HEK293T (cell line): Measurements from ENCODE around the gene MPEG1.

ENCODE experiments used
- CTCF ChIA-PET: fragments of 350-600 bp; formaldehyde crosslinking; extraction: SDS; loops from one replicate; lab custom pipeline; 2021; ENCODE audit warnings: antibody characterized with exemption, inconsistent platforms; lab: Yijun Ruan, JAX
- POLR2A ChIA-PET: fragments of 350-600 bp; formaldehyde crosslinking; extraction: SDS; loops from one replicate; lab custom pipeline; 2020; ENCODE audit warnings: antibody characterized with exemption, inconsistent platforms; lab: Yijun Ruan, JAX
- DNase-seq: peaks from one replicate; pipeline ENCODE4 v3.0.0; 2012; ENCODE audit warnings: mixed read lengths; ENCODE audit errors: extremely low spot score
- ARNT ChIP-seq: fragments of 450-650 bp; IDR thresholded peaks from 2 replicates; pipeline ENCODE4 v1.6.1; 2017; ENCODE audit warnings: mild to moderate bottlenecking
- BHLHE40 ChIP-seq: fragments of 450-650 bp; IDR thresholded peaks from 2 replicates; pipeline ENCODE4 v1.6.1; 2016; ENCODE audit warnings: mild to moderate bottlenecking, moderate library complexity, borderline replicate concordance
- CTBP1 ChIP-seq: fragments of 450-650 bp; IDR thresholded peaks from 2 replicates; pipeline ENCODE4 v1.6.1; 2016; ENCODE audit warnings: borderline replicate concordance
- ELF4 ChIP-seq: fragments of 450-650 bp; IDR thresholded peaks from 2 replicates; pipeline ENCODE4 v1.6.1; 2017; ENCODE audit warnings: antibody characterized with exemption
- FOXA1 ChIP-seq: fragments of 450-650 bp; IDR thresholded peaks from 2 replicates; pipeline ENCODE4 v1.6.1; 2016; ENCODE audit warnings: mild to moderate bottlenecking
- FOXK2 ChIP-seq: fragments of 450-650 bp; IDR thresholded peaks from 2 replicates; pipeline ENCODE4 v1.6.1; 2016; ENCODE audit warnings: mild to moderate bottlenecking
- FOXM1 ChIP-seq: fragments of 450-650 bp; IDR thresholded peaks from 2 replicates; pipeline ENCODE4 v1.6.1; 2017; ENCODE audit warnings: mild to moderate bottlenecking, borderline replicate concordance
- HDGF ChIP-seq: fragments of 450-650 bp; IDR thresholded peaks from 2 replicates; pipeline ENCODE4 v1.6.1; 2017; ENCODE audit warnings: antibody characterized with exemption, borderline replicate concordance
- L3MBTL2 ChIP-seq: fragments of 450-650 bp; conservative IDR thresholded peaks from 2 replicates; pipeline ENCODE4 v1.6.1; 2016; ENCODE audit warnings: mild to moderate bottlenecking
- LEF1 ChIP-seq: fragments of 450-650 bp; IDR thresholded peaks from 2 replicates; pipeline ENCODE4 v1.6.1; 2017; ENCODE audit warnings: mild to moderate bottlenecking, borderline replicate concordance
- NFRKB ChIP-seq: fragments of 450-650 bp; IDR thresholded peaks from 2 replicates; pipeline ENCODE4 v1.6.1; 2016; ENCODE audit warnings: mild to moderate bottlenecking, moderate library complexity
- SP1 ChIP-seq: fragments of 450-650 bp; IDR thresholded peaks from 2 replicates; pipeline ENCODE4 v1.6.1; 2017
- SUZ12 ChIP-seq: fragments of 450-650 bp; IDR thresholded peaks from 2 replicates; pipeline ENCODE4 v1.6.1; 2016; ENCODE audit warnings: mild to moderate bottlenecking
- TARDBP ChIP-seq: fragments of 450-650 bp; IDR thresholded peaks from 2 replicates; pipeline ENCODE4 v1.6.1; 2016
- ZNF384 ChIP-seq: fragments of 450-650 bp; IDR thresholded peaks from 2 replicates; pipeline ENCODE4 v1.6.1; 2016
- TF ChIP-seq, protein P1 (sequence below): fragments of 450-650 bp; IDR thresholded peaks from 2 replicates; pipeline ENCODE4 v1.6.1; 2016

The MPEG1 gene

DNA sequence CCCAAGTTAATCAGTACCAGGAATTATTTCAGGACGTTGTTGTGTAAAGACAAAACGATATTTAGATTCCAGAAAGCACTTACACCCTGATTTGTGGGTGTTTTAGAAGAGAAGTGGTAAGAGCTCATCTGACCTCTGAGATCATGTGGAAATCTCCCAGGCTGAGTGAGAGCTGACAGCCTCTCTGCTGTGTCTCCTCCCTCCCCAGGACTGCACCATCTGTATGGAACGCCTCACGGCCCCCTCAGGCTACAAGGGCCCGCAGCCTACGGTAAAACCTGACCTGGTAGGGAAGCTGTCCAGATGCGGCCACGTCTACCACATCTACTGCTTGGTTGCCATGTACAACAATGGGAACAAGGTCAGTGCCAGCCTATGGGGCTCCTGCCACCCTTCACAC lies 20.8 kb downstream of the MPEG1 start:
- ChIA-PET POLR2A (no interaction called here), CTCF (interaction anchor here (1.2 kb wide), 1 partner anchor 33 kb away, joined by 3 read pairs; no protein-coding TSS in a partner anchor)
- TF ChIP-seq FOXM1 (no peak), L3MBTL2 (no peak), SUZ12 (no peak), FOXK2 (no peak), FOXA1 (no peak), SP1 (no peak), LEF1 (no peak), HDGF (no peak), BHLHE40 (no peak), TARDBP (no peak), ARNT (no peak), ELF4 (no peak), ZNF384 (no peak), NFRKB (no peak), CTBP1 (no peak)
- TF ChIP-seq, protein P1, sequence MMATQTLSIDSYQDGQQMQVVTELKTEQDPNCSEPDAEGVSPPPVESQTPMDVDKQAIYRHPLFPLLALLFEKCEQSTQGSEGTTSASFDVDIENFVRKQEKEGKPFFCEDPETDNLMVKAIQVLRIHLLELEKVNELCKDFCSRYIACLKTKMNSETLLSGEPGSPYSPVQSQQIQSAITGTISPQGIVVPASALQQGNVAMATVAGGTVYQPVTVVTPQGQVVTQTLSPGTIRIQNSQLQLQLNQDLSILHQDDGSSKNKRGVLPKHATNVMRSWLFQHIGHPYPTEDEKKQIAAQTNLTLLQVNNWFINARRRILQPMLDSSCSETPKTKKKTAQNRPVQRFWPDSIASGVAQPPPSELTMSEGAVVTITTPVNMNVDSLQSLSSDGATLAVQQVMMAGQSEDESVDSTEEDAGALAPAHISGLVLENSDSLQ: no peak
- DNase-seq: no peak

DNA sequence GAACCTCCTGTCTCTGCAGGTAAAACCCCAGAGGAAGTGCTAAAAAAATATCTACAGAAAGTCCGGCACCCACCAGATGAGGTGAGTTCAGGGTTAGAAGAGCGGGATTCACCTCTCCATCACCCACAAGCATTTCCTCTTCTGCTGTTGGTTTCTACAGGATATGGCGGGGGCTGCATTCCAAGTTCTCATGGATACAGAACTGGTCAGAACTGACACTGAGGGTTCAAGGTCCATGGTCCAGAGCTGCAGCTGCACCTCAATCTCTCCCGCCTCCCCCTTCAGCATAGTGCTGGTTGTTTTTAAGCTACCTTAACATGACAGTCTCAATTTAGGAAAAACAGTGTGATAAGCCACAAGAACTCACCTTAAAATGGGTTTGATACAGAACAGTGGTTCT lies 21.6 kb downstream of the MPEG1 start:
- DNase-seq: no peak
- ChIA-PET POLR2A (no interaction called here), CTCF (interaction anchor here (1.2 kb wide), 1 partner anchor 33 kb away, joined by 3 read pairs; no protein-coding TSS in a partner anchor)
- TF ChIP-seq, protein P1: no peak
- no peak for TF ChIP-seq ARNT
- no peak for TF ChIP-seq ZNF384
- TF ChIP-seq LEF1: no peak
- no peak for TF ChIP-seq ELF4
- no peak for TF ChIP-seq FOXK2
- no peak for TF ChIP-seq SP1
- TF ChIP-seq L3MBTL2: no peak
- TF ChIP-seq CTBP1: no peak
- no peak for TF ChIP-seq BHLHE40
- no peak for TF ChIP-seq SUZ12
- TF ChIP-seq HDGF: no peak
- TF ChIP-seq TARDBP: no peak
- no peak for TF ChIP-seq FOXA1
- no peak for TF ChIP-seq FOXM1
- TF ChIP-seq NFRKB: no peak

DNA sequence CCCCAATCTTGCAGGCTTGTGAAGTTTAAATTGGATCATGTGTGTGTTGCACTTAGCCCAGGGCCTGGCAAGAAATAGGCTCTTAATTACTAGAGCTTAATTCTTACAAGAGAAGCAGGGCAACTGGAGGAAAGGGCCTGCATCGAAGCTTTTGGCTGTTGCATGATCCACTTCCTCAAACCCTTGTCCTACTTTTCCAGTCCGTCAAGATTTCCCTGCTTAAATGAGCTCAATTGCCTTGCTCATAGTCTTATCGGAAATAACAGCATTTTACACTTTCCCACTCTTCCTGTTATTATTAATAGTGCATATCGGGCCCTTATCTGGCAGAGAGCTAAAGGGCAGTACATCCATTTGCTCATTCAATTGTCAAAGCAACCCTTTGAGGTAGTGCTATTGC lies 22.7 kb downstream of the MPEG1 start:
- ChIA-PET CTCF (no interaction called here), POLR2A (no interaction called here)
- DNase-seq: no peak
- no peak for TF ChIP-seq FOXA1
- no peak for TF ChIP-seq FOXM1
- TF ChIP-seq ELF4: no peak
- no peak for TF ChIP-seq BHLHE40
- TF ChIP-seq TARDBP: no peak
- TF ChIP-seq, protein P1: no peak
- TF ChIP-seq FOXK2: no peak

DNA sequence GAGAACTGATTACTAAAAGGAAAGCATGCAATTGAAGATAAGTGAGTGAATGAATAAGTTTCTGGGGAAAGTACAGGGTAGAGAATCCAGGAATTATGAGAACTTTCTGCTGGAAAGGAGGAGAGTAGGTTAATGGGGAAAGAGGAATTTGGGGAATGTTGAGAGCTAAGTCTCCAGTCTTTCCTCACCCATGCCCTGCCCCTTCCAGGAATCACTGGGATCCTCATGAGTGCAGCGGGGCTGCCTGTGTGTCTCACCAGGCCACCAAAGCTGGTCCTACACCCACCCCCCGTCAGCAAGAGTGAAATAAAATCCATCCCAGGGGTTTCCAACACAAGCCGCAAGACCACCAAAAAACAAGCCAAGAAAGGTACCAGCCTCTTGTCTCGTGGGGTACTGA lies 23.8 kb downstream of the MPEG1 start:
- POLR2A ChIA-PET: no interaction called here
- no peak for TF ChIP-seq BHLHE40
- no peak for TF ChIP-seq ELF4
- TF ChIP-seq HDGF: no peak
- TF ChIP-seq SUZ12: no peak
- TF ChIP-seq SP1: no peak
- TF ChIP-seq NFRKB: no peak
- no peak for TF ChIP-seq CTBP1
- no peak for TF ChIP-seq FOXK2
- no peak for TF ChIP-seq FOXA1
- no peak for TF ChIP-seq ZNF384
- TF ChIP-seq FOXM1: no peak
- no peak for TF ChIP-seq LEF1
- no peak for TF ChIP-seq TARDBP
- TF ChIP-seq, protein P1: no peak
- DNase-seq: no peak
- CTCF ChIA-PET: no interaction called here

DNA sequence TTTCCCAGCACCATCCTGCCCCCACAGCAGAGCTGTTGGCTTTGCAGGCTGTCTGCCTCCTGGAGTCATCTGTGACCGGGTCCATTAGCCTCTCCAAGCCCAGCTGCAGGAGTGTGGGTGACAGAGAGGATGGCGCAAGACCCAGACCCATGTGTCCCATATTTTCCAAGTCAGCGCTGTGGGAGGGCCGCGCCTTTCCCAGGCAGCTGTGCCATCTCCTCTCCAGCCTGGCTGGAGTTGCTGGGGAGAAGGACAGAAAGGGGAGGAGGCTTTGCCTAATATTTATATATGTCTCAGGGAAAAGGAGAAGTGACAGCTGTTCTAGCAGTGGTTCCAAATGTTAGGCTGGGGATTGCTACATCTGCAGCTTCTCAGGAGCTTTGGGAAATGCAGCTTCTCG lies 25.1 kb downstream of the MPEG1 start:
- TF ChIP-seq TARDBP: no peak
- TF ChIP-seq FOXK2: no peak
- no peak for TF ChIP-seq L3MBTL2
- TF ChIP-seq NFRKB: no peak
- no peak for TF ChIP-seq SP1
- no peak for TF ChIP-seq FOXM1
- TF ChIP-seq HDGF: no peak
- no peak for TF ChIP-seq SUZ12
- TF ChIP-seq BHLHE40: no peak
- no peak for TF ChIP-seq FOXA1
- no peak for TF ChIP-seq CTBP1
- CTCF ChIA-PET: no interaction called here
- POLR2A ChIA-PET: no interaction called here
- no peak for DNase-seq

DNA sequence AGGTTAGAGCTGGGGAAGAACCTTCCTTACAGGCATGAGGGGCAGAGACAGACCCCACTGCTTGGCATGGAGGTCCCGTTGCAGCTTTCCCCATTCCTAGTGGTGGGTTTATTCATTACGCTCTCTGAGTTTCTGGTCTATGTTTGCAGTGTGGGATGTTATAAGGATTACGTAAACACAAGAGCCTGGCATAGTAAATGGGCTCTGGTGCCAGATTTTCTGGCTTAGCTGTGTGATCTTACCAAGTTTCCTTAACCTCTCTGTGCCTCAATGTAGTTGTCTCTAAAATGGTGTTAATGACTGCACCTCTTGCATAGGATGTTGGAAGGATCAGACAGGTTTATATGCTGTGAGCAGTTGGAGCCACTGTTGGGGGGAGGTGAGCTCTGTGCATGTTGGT lies 25.7 kb downstream of the MPEG1 start:
- DNase-seq: no peak
- POLR2A ChIA-PET: no interaction called here
- TF ChIP-seq NFRKB (no peak), ZNF384 (no peak), BHLHE40 (no peak), SP1 (no peak), FOXK2 (no peak), ARNT (no peak), L3MBTL2 (no peak), FOXA1 (no peak), HDGF (no peak)
- TF ChIP-seq, protein P1: no peak
- CTCF ChIA-PET: interaction anchor here (0.8 to 2.4 kb wide), 3 partner anchors 9 to 16 kb away, joined by 3 to 13 read pairs (median 6); partner anchors contain the start of gene DTX4
